ENCODE results near the gene INTS15.

- TF ChIP-seq CTCF (IDR thresholded peaks at IDR 0.05; ENCODE audit: insufficient read depth, low read depth, low read length) (no peak), EZH2 (IDR thresholded peaks at IDR 0.05; ENCODE audit: insufficient read depth, low read length) (no peak)
Observed at GRCh38 chr7:6651851-6652445, 62.1 kb downstream of the INTS15 start.

All from astrocyte (in vitro differentiated cells and primary cell).